Uterus (tissue), 4 donors: Measurements from ENCODE around the gene IFNAR2. TPM values are rescaled to one million over a fixed set of nuclear protein-coding genes. Genes with fewer than 3 reads are reported as not detected.
"Not testable (repeated sequence)": the region's sequence is repeated elsewhere in the genome, so short reads cannot be mapped to it uniquely, and the experiment has no call there.

ENCODE experiments used
- DNase-seq, 2 donors: peaks; one replicate each; pipeline ENCODE4 v3.0.0-alpha.2; 2019 to 2020
- H3K27ac ChIP-seq, 2 donors: fragments of 200-600 bp; sonication (generic); 1 replicate in 1 of 2; 2 replicates in 1 of 2; pipeline ENCODE4 v1.5.1; 2016 to 2018
- H3K27me3 ChIP-seq, 2 donors: fragments of 200-600 bp; sonication (generic); one replicate each; pipeline ENCODE4 v1.5.1; 2018 to 2019; ENCODE audit warnings: control low read depth in 1 of 2
- H3K36me3 ChIP-seq, 2 donors: fragments of 200-600 bp; sonication (generic); one replicate each; pipeline ENCODE4 v1.5.1; 2019; ENCODE audit warnings: control low read depth in 1 of 2
- H3K4me1 ChIP-seq, 2 donors: fragments of 200-600 bp; sonication (generic); one replicate each; pipeline ENCODE4 v1.5.1; 2018 to 2019; ENCODE audit warnings: control low read depth in 1 of 2
- H3K4me3 ChIP-seq, 2 donors: fragments of 200-600 bp; sonication (generic); 1 replicate in 1 of 2; 2 replicates in 1 of 2; pipeline ENCODE4 v1.5.1; 2018 to 2019; ENCODE audit warnings: mild to moderate bottlenecking in 1 of 2
- H3K9me3 ChIP-seq, 2 donors: fragments of 200-600 bp; sonication (generic); one replicate each; pipeline ENCODE4 v1.5.1; 2019; ENCODE audit warnings: control low read depth in 1 of 2
- POLR2A ChIP-seq, 2 donors: fragments of 450-650 bp; IDR thresholded peaks; one replicate each; pipeline ENCODE4 v1.6.1; 2016; ENCODE audit warnings: antibody characterized with exemption in 2 of 2, mild to moderate bottlenecking in 1 of 2, moderate library complexity in 1 of 2
- intact Hi-C: fragments of 100-400 bp; cut with DNase I; formaldehyde crosslinking; loops from one replicate; pipeline ENCODE4 v1.15.1; 2023; ENCODE audit warnings: low total_unique reads
- total RNA-seq, 4 donors: library from RNA; depleted of rRNA in 3 of 4; stranded (reverse); fragments of >200 nt in 3 of 4; gene quantifications; one replicate each; pipeline versions ENCODE4 v1.1.0 to v1.2.4, GENCODE V29; 2014 to 2023
- TF ChIP-seq, protein P1 (sequence below), 4 experiments: fragments of 200-600 bp in 2 of 4; fragments of 450-650 bp in 2 of 4; sonication (generic) in 2 of 4; IDR thresholded peaks; one replicate each; pipeline ENCODE4 v1.5.1; 2016 to 2019; ENCODE audit warnings: antibody characterized with exemption in 4 of 4, mild to moderate bottlenecking in 2 of 4, moderate library complexity in 1 of 4
- donor health status: DM: yes; HTN: yes; CAD: no.

Gene IFNAR2
- total RNA-seq, 4 donors from 2014 or later = 2.4 to 38.4 (median 24.4) TPM

DNA sequence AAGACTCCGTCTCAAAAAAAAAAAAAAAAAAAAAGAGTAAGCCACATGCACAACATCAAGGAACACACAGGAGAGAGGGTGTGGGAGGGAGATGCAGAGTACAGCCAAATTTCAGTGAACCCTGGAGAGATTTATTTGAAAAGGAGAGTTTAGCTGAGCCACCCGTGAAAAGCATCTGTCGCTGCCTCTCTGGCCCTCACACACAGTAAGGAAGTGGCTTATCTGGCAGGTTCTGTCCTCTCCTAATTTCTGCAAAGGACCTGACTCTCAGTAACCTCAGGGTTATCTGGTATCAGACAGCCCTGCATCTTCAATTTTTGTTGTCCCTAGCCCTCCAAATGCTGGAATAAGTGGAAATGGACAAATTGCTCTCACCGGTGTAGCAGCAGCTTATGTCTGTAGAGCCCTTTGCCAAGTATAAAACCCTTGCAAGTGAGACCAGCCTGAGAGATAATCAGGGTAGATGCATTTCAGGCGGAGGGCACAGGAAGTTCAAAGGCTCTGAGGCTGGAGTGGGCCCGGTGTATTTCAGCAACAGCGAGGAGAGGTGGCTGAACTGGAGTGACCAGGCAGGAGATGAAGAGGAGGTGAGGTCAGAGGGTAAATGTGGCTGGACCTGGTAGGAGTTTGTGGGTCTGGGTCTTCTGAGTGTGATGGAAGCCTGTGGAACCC is 19.7 kb downstream of the IFNAR2 start:
- no peaks in the 10 kb centered on the region for H3K27me3 ChIP-seq
- no peak overlapping the region for H3K4me3 ChIP-seq
- H3K9me3 ChIP-seq = no peaks in the 10 kb centered on the region
- no peaks in the 10 kb centered on the region for H3K4me1 ChIP-seq
- TF ChIP-seq, protein P1, sequence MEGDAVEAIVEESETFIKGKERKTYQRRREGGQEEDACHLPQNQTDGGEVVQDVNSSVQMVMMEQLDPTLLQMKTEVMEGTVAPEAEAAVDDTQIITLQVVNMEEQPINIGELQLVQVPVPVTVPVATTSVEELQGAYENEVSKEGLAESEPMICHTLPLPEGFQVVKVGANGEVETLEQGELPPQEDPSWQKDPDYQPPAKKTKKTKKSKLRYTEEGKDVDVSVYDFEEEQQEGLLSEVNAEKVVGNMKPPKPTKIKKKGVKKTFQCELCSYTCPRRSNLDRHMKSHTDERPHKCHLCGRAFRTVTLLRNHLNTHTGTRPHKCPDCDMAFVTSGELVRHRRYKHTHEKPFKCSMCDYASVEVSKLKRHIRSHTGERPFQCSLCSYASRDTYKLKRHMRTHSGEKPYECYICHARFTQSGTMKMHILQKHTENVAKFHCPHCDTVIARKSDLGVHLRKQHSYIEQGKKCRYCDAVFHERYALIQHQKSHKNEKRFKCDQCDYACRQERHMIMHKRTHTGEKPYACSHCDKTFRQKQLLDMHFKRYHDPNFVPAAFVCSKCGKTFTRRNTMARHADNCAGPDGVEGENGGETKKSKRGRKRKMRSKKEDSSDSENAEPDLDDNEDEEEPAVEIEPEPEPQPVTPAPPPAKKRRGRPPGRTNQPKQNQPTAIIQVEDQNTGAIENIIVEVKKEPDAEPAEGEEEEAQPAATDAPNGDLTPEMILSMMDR (IDR thresholded peaks at IDR 0.05) = no peak
- TF ChIP-seq POLR2A (IDR thresholded peaks at IDR 0.05) = no peak
- no peaks in the 10 kb centered on the region for H3K36me3 ChIP-seq
- intact Hi-C loops = no loop called here
- no peak for DNase-seq
- no peak overlapping the region for H3K27ac ChIP-seq

DNA sequence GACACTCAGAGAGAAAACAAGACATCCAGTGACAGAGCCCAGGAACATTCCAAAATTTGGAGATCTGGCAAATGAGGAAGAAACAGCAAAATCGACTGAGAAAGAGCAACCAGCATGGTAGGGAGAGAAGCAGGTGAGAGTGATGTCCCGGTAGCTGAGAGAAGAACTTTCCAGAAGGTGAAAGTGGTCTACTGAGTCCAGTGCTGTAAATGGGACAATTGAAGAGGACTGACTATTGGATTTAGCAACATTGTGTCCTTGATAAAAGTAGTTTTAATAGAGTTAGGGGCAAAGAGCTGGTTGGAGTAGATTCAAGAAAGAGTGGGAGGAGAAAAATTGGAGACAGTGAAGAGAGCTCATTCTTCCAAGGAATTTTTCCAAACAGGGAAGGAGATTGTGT is 21.4 kb downstream of the IFNAR2 start:
- no peak for TF ChIP-seq POLR2A (IDR thresholded peaks at IDR 0.05)
- TF ChIP-seq, protein P1 (IDR thresholded peaks at IDR 0.05) = no peak
- Histone ChIP-seq H3K27ac (no peak overlapping the region), H3K9me3 (no peaks in the 10 kb centered on the region), H3K4me3 (no peak overlapping the region), H3K4me1 (no peaks in the 10 kb centered on the region), H3K36me3 (no peaks in the 10 kb centered on the region), H3K27me3 (no peaks in the 10 kb centered on the region)
- intact Hi-C loops = no loop called here
- no peak for DNase-seq

DNA sequence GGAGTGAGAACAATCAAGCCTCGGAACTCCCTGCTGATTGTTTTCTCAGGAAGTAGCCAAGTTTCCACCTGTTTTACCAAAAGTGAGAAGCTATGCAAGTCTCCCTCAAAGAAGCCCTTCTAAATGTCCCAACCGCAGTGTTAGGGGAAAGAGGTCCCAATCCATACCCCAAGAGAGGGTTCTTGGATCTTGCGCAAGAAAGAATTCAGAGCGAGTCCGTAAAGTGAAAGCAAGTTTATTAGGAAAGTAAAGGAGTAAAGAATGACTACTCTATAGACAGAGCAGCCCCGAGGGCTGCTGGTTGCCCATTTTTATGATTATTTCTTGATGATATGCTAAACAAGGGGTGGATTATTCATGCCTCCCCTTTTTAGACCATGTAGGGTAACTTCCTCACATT is 23.6 kb downstream of the IFNAR2 start:
- H3K27me3 ChIP-seq, intact Hi-C loops, H3K4me1 ChIP-seq, H3K9me3 ChIP-seq, H3K36me3 ChIP-seq, H3K27ac ChIP-seq, DNase-seq, H3K4me3 ChIP-seq: not testable (repeated sequence)

DNA sequence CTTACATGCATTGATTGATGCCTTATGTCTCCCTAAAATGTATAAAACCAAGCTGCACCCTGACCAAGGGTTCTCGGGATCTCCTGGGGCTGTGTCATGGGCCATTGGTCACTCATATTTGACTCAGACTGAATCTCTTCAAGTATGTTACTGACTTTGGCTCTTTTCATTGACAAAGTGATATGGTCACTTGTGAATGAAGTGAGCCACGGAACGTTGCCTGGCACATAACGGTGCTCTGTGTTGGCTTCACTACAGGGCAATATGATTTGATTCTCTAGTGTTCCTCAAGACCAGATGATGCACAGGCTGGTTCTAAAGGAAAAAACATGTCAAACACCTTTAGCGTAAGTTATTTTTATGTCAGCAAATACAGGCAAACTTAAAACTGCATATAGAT is 25.0 kb downstream of the IFNAR2 start:
- DNase-seq = no peak
- intact Hi-C loops = no loop called here
- Histone ChIP-seq H3K36me3 (no peaks in the 10 kb centered on the region), H3K4me3 (no peak overlapping the region), H3K27ac (no peak overlapping the region), H3K9me3 (no peaks in the 10 kb centered on the region), H3K27me3 (no peaks in the 10 kb centered on the region), H3K4me1 (no peaks in the 10 kb centered on the region)
- TF ChIP-seq POLR2A (IDR thresholded peaks at IDR 0.05) = no peak
- TF ChIP-seq, protein P1 (IDR thresholded peaks at IDR 0.05) = no peak

DNA sequence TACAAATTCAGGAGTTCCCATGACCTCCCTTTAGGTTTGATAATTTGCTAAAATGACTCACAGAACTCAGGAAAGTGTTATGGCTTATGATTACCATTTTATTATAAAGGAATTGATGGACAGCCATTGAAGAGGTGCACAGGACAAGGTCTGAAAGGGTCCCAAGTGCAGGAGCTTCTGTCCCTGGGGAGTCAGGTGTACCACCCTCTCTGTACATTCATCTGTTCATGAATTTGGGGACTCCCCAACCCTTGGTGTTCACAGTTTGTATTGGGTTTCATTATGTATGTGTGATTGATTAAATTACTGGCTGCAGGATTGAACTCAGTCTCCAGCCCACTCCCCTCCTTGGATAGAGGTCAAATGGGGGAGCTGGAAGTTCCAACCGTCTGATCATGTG is 25.7 kb downstream of the IFNAR2 start:
- Histone ChIP-seq H3K27me3 (no peaks in the 10 kb centered on the region), H3K27ac (no peak overlapping the region), H3K9me3 (no peaks in the 10 kb centered on the region), H3K36me3 (no peaks in the 10 kb centered on the region), H3K4me1 (no peaks in the 10 kb centered on the region), H3K4me3 (no peak overlapping the region)
- no peak for TF ChIP-seq POLR2A (IDR thresholded peaks at IDR 0.05)
- TF ChIP-seq, protein P1 (IDR thresholded peaks at IDR 0.05) = no peak
- DNase-seq = no peak
- intact Hi-C loops = no loop called here

DNA sequence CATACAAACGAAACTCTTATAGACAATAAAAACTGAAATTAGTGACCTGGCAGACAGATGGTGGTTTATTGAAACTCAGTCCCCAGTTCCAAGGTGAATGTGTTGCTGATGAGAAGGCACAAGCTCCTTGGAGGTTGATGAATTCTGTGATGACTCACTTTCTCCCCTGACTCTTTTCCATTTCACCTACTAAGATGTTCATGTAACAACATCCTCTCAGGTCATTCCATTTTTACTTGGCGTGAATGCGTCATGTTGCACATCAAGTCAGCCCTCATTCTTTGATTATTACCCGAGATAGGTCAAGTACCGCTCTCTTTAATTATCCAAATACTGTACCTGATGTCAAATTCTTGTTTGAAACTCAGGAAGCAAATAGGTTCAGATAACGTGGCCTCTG is 26.3 kb downstream of the IFNAR2 start:
- H3K27ac ChIP-seq = no peak overlapping the region
- DNase-seq = no peak
- H3K4me1 ChIP-seq = no peaks in the 10 kb centered on the region
- no peaks in the 10 kb centered on the region for H3K27me3 ChIP-seq
- no peak overlapping the region for H3K4me3 ChIP-seq
- no peaks in the 10 kb centered on the region for H3K36me3 ChIP-seq
- no peaks in the 10 kb centered on the region for H3K9me3 ChIP-seq
- intact Hi-C loops = no loop called here
- TF ChIP-seq, protein P1 (IDR thresholded peaks at IDR 0.05) = no peak
- no peak for TF ChIP-seq POLR2A (IDR thresholded peaks at IDR 0.05)
